Lower leg skin (tissue), 4 donors: ENCODE results near the gene NPSR1. TPM values are rescaled to one million over a fixed set of nuclear protein-coding genes. Genes with fewer than 3 reads are reported as not detected.

Experiments used
- DNase-seq, 2 donors: peaks; one replicate each; pipeline ENCODE4 v3.0.0-alpha.2; 2019; ENCODE audit warnings: low spot score in 2 of 2
- H3K4me3 ChIP-seq: fragments of 200-600 bp; sonication (generic); 2 replicates; pipeline ENCODE4 v1.5.1; 2017; ENCODE audit warnings: mild to moderate bottlenecking, low read depth; ENCODE audit not compliant: poor library complexity, severe bottlenecking
- CTCF ChIP-seq, 3 donors: fragments of 450-650 bp; IDR thresholded peaks; one replicate each; pipeline ENCODE4 v1.5.1; 2016; ENCODE audit warnings: antibody characterized with exemption in 3 of 3, mild to moderate bottlenecking in 3 of 3, moderate library complexity in 2 of 3
- POLR2A ChIP-seq, 2 donors: fragments of 450-650 bp; IDR thresholded peaks; one replicate each; pipeline ENCODE4 v1.6.1; 2016 to 2017; ENCODE audit warnings: antibody characterized with exemption in 2 of 2, mild to moderate bottlenecking in 1 of 2, moderate library complexity in 1 of 2
- WGBS, 2 donors: methylation state at CpG; one replicate each; pipeline ENCODE4 v1.1.5; 2018; 5-methylcytosine and 5-hydroxymethylcytosine counted together
- intact Hi-C: fragments of 100-400 bp; cut with DNase I; formaldehyde crosslinking; loops from one replicate; pipeline ENCODE4 v1.15.0; 2023; ENCODE audit warnings: low total_unique reads
- total RNA-seq, 4 donors: library from RNA; depleted of rRNA; stranded (reverse); fragments of >200 nt; gene quantifications; one replicate each; pipeline ENCODE4 v1.1.0, GENCODE V29; 2016

Gene NPSR1
- total RNA-seq, 4 donors from 2014 or later = not detected

- H3K4me3 ChIP-seq = no peak overlapping the region
- DNase-seq = no peak
- intact Hi-C loops = loop anchor here (5.0 kb wide), 1 partner anchor 1244 kb away; no protein-coding TSS in a partner anchor
- 64 to 69% methylated on average over 3 of the region's 3 CpGs for WGBS, 2 donors
- TF ChIP-seq CTCF (IDR thresholded peaks at IDR 0.05) = no peak
- no peak for TF ChIP-seq POLR2A (IDR thresholded peaks at IDR 0.05)
These were observed 178.0 kb downstream of the NPSR1 start for GRCh38 chr7:34835901-34836600.

- TF ChIP-seq POLR2A (IDR thresholded peaks at IDR 0.05) = no peak
- TF ChIP-seq CTCF (IDR thresholded peaks at IDR 0.05) = no peak
- 59 to 62% methylated on average over 2 of the region's 2 CpGs for WGBS, 2 donors
- intact Hi-C loops = loop anchor here (5.0 kb wide), 1 partner anchor 1245 kb away; no protein-coding TSS in a partner anchor
- no peak for DNase-seq
- H3K4me3 ChIP-seq = no peak overlapping the region
These were observed 179.3 kb downstream of the NPSR1 start for GRCh38 chr7:34837316-34837715.

- intact Hi-C loops = loop anchor here (5.0 kb wide), 1 partner anchor 1246 kb away; no protein-coding TSS in a partner anchor
- WGBS, 2 donors = 43 to 49% methylated on average over 2 of the region's 2 CpGs
- DNase-seq = no peak
- no peak overlapping the region for H3K4me3 ChIP-seq
- no peak for TF ChIP-seq POLR2A (IDR thresholded peaks at IDR 0.05)
- no peak for TF ChIP-seq CTCF (IDR thresholded peaks at IDR 0.05)
These were observed 179.8 kb downstream of the NPSR1 start for GRCh38 chr7:34837801-34838201.

GRCh38 chr7:34838329-34838728 lies 180.3 kb downstream of the NPSR1 start:
- DNase-seq = no peak
- 84 to 93% methylated on average over 5 of the region's 5 CpGs for WGBS, 2 donors
- TF ChIP-seq POLR2A (IDR thresholded peaks at IDR 0.05) = no peak
- TF ChIP-seq CTCF (IDR thresholded peaks at IDR 0.05) = no peak
- intact Hi-C loops = loop anchor here (5.0 kb wide), 1 partner anchor 1246 kb away; no protein-coding TSS in a partner anchor
- H3K4me3 ChIP-seq = no peak overlapping the region

DNA sequence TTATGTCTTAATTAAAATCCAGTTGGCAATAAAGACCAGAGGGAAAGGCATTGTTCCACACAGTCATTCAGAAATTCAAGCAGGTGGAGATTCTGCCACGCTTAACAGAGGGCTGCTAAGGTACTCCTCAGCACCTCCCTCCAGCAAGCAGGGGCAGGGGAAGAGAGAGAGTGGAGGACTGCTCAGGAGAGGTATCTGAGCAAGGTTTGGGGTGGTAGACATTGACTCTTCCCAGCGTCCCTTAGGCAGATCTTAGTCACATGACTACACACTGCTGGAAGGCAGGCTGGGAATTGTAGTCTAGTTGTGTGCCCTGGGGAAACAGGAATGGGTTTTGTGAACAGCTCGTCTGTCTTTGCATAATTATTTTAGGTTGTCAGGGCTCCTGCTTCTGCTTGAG lies 181.6 kb downstream of the NPSR1 start:
- intact Hi-C loops = loop anchor here (5.0 kb wide), 1 partner anchor 1247 kb away; no protein-coding TSS in a partner anchor
- no peak for DNase-seq
- TF ChIP-seq CTCF (IDR thresholded peaks at IDR 0.05) (no peak), POLR2A (IDR thresholded peaks at IDR 0.05) (no peak)
- WGBS, 2 donors = 55 to 66% methylated on average over 3 of the region's 3 CpGs
- H3K4me3 ChIP-seq = no peak overlapping the region
